Astrocyte of the spinal cord (primary cell): ENCODE results near the gene LCN9.
"Not testable (repeated sequence)": the region's sequence is repeated elsewhere in the genome, so short reads cannot be mapped to it uniquely, and the experiment has no call there.

Experiments used
- DNase-seq: peaks from one replicate; pipeline ENCODE4 v3.0.0; 2011; ENCODE audit warnings: low read depth, low spot score
- H3K4me3 ChIP-seq: 2 replicates; pipeline ENCODE4 v1.5.1; 2011; ENCODE audit warnings: low read depth, mild to moderate bottlenecking, low read length, moderate library complexity
- in situ Hi-C: cut with HindIII; loops from 2 replicates; pipeline ENCODE4 v1.10.0; 2017; ENCODE audit warnings: low sequenced_read_pairs
- TF ChIP-seq, protein P1 (sequence below): IDR thresholded peaks from 2 replicates; pipeline ENCODE4 v1.5.1; 2012; ENCODE audit warnings: low read depth, mild to moderate bottlenecking, low read length, inconsistent platforms

The LCN9 gene

DNA sequence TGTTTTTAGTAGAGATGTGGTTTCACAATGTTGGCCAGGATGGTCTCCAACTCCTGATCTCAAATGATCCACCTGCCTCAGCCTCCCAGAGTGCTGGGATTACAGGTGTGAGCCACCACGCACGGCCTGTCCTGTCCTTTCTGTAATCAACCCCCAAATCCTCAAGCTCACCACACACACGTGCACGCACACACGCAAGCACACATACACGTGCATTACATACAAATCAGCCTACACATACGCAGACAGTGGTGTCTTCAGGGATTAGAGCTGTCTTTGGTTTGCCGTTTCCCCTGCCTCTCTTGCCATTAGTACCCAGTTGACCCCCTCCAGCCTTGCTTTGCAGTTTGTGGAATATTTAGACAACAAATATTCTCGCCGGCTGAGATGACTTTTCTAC is 30.3 kb upstream of the LCN9 start:
- in situ Hi-C loops, result no loop called here
- no peak for DNase-seq
- H3K4me3 ChIP-seq, result no peak overlapping the region
- TF ChIP-seq, protein P1, sequence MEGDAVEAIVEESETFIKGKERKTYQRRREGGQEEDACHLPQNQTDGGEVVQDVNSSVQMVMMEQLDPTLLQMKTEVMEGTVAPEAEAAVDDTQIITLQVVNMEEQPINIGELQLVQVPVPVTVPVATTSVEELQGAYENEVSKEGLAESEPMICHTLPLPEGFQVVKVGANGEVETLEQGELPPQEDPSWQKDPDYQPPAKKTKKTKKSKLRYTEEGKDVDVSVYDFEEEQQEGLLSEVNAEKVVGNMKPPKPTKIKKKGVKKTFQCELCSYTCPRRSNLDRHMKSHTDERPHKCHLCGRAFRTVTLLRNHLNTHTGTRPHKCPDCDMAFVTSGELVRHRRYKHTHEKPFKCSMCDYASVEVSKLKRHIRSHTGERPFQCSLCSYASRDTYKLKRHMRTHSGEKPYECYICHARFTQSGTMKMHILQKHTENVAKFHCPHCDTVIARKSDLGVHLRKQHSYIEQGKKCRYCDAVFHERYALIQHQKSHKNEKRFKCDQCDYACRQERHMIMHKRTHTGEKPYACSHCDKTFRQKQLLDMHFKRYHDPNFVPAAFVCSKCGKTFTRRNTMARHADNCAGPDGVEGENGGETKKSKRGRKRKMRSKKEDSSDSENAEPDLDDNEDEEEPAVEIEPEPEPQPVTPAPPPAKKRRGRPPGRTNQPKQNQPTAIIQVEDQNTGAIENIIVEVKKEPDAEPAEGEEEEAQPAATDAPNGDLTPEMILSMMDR, result no peak

DNA sequence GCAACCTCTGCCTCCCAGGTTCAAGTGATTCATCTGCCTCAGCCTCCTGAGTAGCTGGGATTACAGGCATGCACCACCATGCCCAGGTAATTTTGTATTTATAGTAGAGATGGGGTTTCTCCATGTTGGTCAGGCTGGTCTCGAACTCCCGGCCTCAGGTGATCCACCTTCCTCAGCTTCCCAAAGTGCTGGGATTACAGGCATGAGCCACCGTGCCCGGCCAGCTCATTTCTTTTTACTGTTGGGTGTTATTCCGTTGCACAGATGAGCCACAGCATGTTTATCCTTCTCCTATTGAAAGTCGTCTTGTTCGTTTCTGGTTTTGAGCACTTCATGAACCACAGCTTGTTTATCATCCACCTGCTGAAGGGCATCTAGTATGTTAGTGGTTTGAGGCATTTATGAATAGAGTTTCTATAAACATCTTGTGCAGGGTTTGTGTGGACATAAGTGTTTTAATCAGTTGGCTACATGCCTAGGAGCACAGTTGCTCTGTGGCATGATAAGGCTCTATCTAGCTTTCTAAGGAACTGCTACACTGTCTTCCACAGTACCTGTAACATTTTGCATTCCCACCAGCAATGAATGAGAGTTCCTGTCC is 26.1 kb upstream of the LCN9 start:
- H3K4me3 ChIP-seq, DNase-seq, in situ Hi-C loops: not testable (repeated sequence)

DNA sequence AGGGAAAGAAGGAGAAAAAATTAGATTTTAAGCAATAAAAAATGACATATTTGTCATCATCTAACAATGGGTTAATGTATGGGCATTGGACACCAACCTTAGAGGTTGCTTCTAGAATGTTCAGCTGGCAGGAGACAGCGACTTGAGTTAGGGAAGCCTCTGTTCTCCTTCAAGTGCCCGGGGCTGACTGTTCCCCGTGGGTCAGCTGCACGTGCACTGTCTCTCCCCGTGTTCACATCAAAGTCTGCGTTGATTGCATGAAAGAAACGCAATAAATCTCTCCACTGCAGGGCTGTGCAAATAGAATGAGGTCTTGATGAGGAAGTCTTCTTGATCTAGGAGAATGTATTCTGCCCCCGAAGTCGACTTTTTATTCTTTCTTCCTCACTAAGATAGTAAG is 23.9 kb upstream of the LCN9 start, which contains the start of gene GLT6D1:
Gene GLT6D1, minus strand, starts transcription at position 345 of the 400 bp plus-strand sequence. CDS start 353 bp downstream, outside the sequence.
- no peak within 1 kb of the TSS for H3K4me3 ChIP-seq
- DNase-seq, result no peak
- TF ChIP-seq, protein P1, result no peak
- in situ Hi-C loops, result no loop called here

DNA sequence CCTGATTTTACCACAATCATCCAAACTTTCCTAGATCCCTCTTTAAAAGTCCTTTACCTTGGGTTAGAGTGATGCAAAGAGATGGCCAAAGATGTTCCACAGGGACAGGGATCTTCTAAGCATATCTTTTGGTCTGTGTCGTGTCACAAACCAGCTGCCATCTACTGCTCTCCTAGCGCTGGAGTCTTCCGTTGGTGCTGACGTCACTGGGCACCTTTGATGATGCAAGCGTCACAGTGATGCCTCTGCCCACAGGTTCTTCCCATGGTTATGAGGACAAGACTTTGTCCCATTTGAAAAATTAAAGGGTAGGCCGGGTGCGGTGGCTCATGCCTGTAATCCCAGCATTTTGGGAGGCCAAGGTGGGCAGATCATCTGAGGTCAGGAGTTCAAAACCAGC is 22.1 kb upstream of the LCN9 start:
- no peak overlapping the region for H3K4me3 ChIP-seq
- in situ Hi-C loops, result no loop called here
- TF ChIP-seq, protein P1, result no peak
- no peak for DNase-seq

DNA sequence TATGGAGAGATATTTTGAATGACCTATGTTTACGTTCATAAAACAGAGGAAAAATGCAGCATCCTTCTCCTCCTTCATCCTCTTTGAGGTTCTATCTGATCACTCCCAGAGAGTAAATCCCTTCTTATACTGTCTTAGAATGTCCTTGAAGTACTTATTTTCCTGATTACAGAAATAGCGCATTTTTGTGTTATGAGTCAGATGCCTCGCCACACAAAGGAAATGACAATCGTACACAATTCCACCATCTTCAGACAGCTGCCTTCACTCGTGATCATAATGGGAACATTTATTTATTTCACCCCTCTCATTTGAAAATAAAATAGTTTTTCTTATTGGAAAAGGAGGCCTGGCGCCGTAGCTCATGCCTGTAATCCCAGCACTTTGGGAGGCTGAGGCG is 21.4 kb upstream of the LCN9 start:
- TF ChIP-seq, protein P1, result no peak
- in situ Hi-C loops, result no loop called here
- DNase-seq, result no peak
- H3K4me3 ChIP-seq, result no peak overlapping the region

DNA sequence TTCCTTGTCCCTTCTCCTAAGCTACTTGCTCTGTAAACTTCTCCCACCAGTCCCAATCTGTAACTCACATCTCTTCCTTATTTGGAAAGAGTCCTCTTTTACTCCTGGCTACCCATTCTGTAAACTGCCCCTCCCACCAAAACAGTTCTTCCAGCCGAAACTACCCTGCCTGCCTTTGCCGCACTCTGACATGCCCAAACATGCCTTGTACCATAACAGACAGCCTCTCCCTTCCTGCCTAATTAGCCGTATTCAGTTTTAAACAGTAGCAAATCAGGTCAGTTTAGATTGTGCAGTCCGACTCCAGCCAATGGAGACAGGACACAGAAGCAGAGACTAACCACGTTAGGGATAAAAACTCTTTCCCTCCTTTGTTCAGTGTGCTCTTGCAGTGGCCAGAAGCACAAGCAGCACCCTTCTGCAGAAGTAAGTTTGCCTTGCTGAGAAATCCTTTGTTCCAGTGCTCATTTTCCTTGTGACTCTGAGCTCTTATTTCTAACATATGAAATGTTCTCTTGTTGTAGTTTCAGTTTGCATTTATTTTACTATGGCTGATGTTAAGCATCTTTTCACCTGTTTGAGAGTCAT is 18.4 kb upstream of the LCN9 start:
- H3K4me3 ChIP-seq, result no peak overlapping the region
- TF ChIP-seq, protein P1, result no peak
- no peak for DNase-seq
- in situ Hi-C loops, result no loop called here

DNA sequence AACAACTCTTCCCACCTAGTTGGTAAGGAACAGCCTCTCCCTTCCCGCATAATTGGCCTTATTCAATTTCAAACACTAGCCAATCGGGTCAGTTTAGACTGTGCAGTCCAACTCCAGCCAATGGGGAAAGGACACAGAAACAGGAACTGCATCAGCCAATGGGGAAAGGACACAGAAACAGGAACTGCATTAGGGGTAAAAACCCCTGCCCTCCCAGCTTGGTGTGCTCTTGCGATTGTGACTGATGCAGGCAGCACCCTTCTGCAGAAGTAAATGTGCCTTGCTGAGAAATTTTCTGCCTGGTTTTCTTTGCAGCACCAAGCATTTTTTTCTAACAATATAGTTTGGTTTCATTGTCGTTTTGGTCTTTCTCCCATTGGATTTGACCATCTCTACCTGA is 15.2 kb upstream of the LCN9 start:
- in situ Hi-C loops, result no loop called here
- H3K4me3 ChIP-seq, result no peak overlapping the region
- TF ChIP-seq, protein P1, result no peak
- DNase-seq, result no peak
